BLaER1 treated with 17β-estradiol and CSF1 and Interleukin-3, amounts not matched to agents 10 nM and 100 nM (cell line): Measurements from ENCODE around the gene CD244.
"Not testable (repeated sequence)": the region's sequence is repeated elsewhere in the genome, so short reads cannot be mapped to it uniquely, and the experiment has no call there.

ENCODE experiments used
- H3K27ac ChIP-seq, 11 experiments: shearing (Covaris generic); formaldehyde crosslinking; 2 replicates each; pipeline ENCODE4 v1.8.1; 2022
- H3K27me3 ChIP-seq, 11 experiments: shearing (Covaris generic); formaldehyde crosslinking; 2 replicates each; pipeline ENCODE4 v1.8.1; 2022
- H3K36me3 ChIP-seq, 11 experiments: shearing (Covaris generic); formaldehyde crosslinking; 2 replicates each; pipeline ENCODE4 v1.8.1; 2022
- H3K4me1 ChIP-seq, 10 experiments: shearing (Covaris generic); formaldehyde crosslinking; 2 replicates each; pipeline ENCODE4 v1.8.1; 2022
- H3K4me2 ChIP-seq, 11 experiments: shearing (Covaris generic); formaldehyde crosslinking; 2 replicates each; pipeline ENCODE4 v1.8.1; 2022
- H3K4me3 ChIP-seq, 10 experiments: shearing (Covaris generic); formaldehyde crosslinking; 2 replicates each; pipeline ENCODE4 v1.8.1; 2022
- H3K9ac ChIP-seq, 11 experiments: shearing (Covaris generic); formaldehyde crosslinking; 2 replicates each; pipeline ENCODE4 v1.8.1; 2022
- H3K9me3 ChIP-seq, 11 experiments: shearing (Covaris generic); formaldehyde crosslinking; replicated peaks in 1 of 11; 2 replicates each; pipeline ENCODE4 v1.8.1; 2022
- H4K20me1 ChIP-seq, 11 experiments: shearing (Covaris generic); formaldehyde crosslinking; 2 replicates each; pipeline ENCODE4 v1.8.1; 2022
- Cebpa-rat ChIP-seq, 11 experiments: shearing (Covaris generic); IDR thresholded peaks; 2 replicates each; pipeline ENCODE4 v1.8.1; 2022

CD244 gene

DNA sequence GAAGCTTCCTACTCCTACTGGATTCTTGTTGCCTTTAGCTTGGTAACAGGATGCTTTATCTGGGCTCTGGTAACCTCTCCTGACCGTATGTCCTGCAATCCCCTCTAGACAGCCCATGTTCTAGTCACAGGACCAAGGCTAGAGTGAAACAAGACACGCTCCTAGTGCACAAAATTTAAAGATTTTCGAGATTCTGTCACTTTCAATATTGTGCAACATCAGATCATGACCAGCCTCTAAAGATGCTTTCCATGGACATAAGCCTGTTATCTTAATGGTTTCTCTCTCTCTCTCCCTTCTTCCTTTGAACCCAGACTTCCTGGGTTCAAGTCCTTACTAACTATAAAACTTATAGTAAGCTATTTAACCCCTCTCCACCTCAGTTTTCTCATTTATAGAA is 68.3 kb downstream of the CD244 start:
- no peak overlapping the region for H3K9ac ChIP-seq
- H4K20me1 ChIP-seq: no peaks in the 10 kb centered on the region
- peak in 5 of 11 experiments; percentile 15 to 56 (median 48); a peak in 4 of 22 replicates for TF ChIP-seq Cebpa-rat (IDR thresholded peaks at IDR 0.05)
- no peaks in the 10 kb centered on the region for H3K27me3 ChIP-seq
- no peak overlapping the region for H3K27ac ChIP-seq
- 0 out of 22 replicates have a peak overlapping the region, but pooled peaks of 1 of the 11 experiments have one; percentile 10 for H3K4me2 ChIP-seq
- H3K4me3 ChIP-seq: no peak overlapping the region
- peaks cover 0 to 7% (median 0%) of the 10 kb centered on the region in 11 experiments; a peak in 5 of 22 replicates for H3K9me3 ChIP-seq
- peaks cover 53 to 66% (median 59%) of the 10 kb centered on the region in 10 experiments for H3K4me1 ChIP-seq
- no peaks in the 10 kb centered on the region for H3K36me3 ChIP-seq

DNA sequence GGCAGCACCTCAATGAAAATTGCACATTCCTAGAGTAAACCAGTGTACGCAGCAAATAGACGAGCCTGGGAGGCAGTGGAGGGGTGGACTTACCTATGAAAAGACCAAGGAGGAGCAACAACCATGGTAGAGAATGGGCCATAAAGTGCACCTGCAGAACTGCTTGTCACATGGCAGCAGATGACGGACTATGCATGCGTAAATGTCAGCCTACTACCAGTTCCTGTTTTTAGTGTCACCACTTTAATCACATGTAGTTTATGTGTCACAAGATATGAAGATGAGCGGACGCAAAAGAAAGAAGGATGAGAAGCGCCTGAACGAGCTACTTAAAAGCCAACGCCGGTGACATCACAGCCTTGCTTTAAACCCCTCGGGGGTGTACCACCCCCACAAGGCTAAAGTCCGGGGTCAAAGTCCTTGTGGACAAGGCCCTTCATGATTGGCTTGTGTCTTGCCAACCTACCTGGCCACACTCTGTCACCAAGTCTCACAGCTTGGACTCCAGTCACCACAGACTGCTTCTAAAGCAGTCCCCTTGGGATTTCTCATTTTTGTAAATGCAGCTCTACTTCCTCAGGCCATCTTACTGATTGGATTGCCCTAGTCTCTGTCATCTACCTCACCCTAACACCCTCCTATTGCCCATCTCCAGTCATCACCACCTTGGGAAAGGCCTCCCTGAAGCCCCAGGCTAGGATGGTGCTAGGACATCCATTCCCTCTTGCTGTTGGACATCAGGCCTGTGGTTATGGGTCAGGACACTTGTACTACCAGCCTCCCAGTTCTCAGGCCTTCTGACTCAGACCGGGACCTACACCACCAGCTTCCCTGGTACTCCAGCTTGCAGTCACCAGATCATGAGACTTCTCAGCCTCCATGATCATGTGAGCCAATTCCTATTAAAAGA is 72.7 kb downstream of the CD244 start:
- H4K20me1 ChIP-seq: no peaks in the 10 kb centered on the region
- H3K27me3 ChIP-seq: no peaks in the 10 kb centered on the region
- no peaks in the 10 kb centered on the region for H3K36me3 ChIP-seq
- H3K4me1 ChIP-seq: peaks cover 19 to 27% (median 23%) of the 10 kb centered on the region in 10 experiments
- TF ChIP-seq Cebpa-rat (IDR thresholded peaks at IDR 0.05): no peak
- no peak overlapping the region for H3K4me3 ChIP-seq
- H3K4me2 ChIP-seq: peak overlapping the region; percentile 58 to 75 (median 70)
- H3K9ac ChIP-seq: peak overlapping the region in 4 of 11 experiments; percentile 11 to 67 (median 48); a peak in 6 of 22 replicates
- peak overlapping the region; percentile 32 to 86 (median 61); a peak in 19 of 22 replicates for H3K27ac ChIP-seq
- H3K9me3 ChIP-seq: peaks cover 0 to 2% (median 0%) of the 10 kb centered on the region in 11 experiments; a peak in 4 of 22 replicates

GRCh38 chr1:160789051-160789701 is 73.5 kb downstream of the CD244 start:
- H3K4me3 ChIP-seq: no peak overlapping the region

GRCh38 chr1:160782988-160783765 is 79.5 kb downstream of the CD244 start:
- peak overlapping the region in 8 of 11 experiments; percentile 15 to 66 (median 50); a peak in 9 of 22 replicates for H3K4me2 ChIP-seq

More at GRCh38 chr1:160789051-160789701, 73.5 kb downstream of the CD244 start:
- Histone ChIP-seq H3K9me3 (no peaks in the 10 kb centered on the region), H3K36me3 (no peaks in the 10 kb centered on the region), H3K4me2 (peak overlapping the region; percentile 58 to 75 (median 70); a peak in 21 of 22 replicates), H3K4me1 (peaks cover 16 to 25% (median 20%) of the 10 kb centered on the region in 10 experiments), H3K27me3 (no peaks in the 10 kb centered on the region), H3K9ac (no peak overlapping the region), H3K27ac (peak overlapping the region in 2 of 11 experiments; percentile 85 to 86; a peak in 3 of 22 replicates), H4K20me1 (no peaks in the 10 kb centered on the region)
- TF ChIP-seq Cebpa-rat (IDR thresholded peaks at IDR 0.05): no peak

DNA sequence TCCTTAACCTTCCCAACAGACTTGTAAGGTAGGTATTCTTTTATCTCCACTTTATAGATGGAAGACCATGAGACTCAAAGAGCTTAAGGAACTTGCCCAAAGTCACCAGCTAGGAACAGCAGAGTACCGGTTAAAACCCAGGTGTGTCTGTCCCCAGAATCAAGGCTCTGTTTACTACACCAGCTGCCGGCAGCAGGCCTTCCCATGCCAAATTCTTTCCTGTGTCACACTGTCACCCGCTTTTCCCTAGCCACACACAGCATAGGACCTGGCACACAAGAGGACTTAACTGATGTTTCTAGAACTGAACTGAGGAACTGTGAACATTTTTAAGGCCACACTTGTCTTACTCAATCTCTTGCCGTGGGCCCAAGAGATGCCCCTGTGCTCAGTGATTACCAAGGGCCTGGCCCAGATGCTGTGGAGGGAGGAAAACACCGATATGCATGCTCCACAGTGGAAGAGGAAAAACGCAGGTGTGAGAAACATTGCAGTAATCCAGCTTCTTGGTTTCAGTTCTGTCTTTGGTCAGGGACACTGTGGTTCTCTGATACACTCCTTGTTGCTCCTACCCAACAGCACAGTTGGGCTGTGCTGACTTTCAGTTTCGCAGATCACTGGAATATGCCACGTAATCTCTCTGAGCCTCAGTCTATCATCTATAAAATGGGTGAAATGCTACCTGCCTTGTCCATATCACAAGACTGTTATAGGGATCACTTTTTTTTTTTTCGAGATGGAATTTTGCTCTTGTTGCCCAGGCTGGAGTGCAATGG is 80.6 kb downstream of the CD244 start:
- peak in 7 of 11 experiments; percentile 17 to 60 (median 25); a peak in 5 of 22 replicates for TF ChIP-seq Cebpa-rat (IDR thresholded peaks at IDR 0.05)
- Histone ChIP-seq H3K4me2 (peak overlapping the region; percentile 15 to 66 (median 51)), H4K20me1 (no peaks in the 10 kb centered on the region), H3K9ac (peak overlapping the region in 5 of 11 experiments; percentile 20 to 51 (median 39); a peak in 6 of 22 replicates), H3K27me3 (no peaks in the 10 kb centered on the region), H3K9me3 (no peaks in the 10 kb centered on the region), H3K27ac (peak overlapping the region in 9 of 11 experiments; percentile 10 to 75 (median 62); a peak in 16 of 22 replicates), H3K4me3 (no peak overlapping the region), H3K4me1 (peaks cover 22 to 46% (median 37%) of the 10 kb centered on the region in 10 experiments), H3K36me3 (no peaks in the 10 kb centered on the region)

More at GRCh38 chr1:160782988-160783765, 79.5 kb downstream of the CD244 start:
- not testable (repeated sequence) for H3K27me3 ChIP-seq, H4K20me1 ChIP-seq, H3K9me3 ChIP-seq, H3K4me3 ChIP-seq, H3K36me3 ChIP-seq, H3K9ac ChIP-seq
- H3K27ac ChIP-seq: peak overlapping the region in 3 of 11 experiments; percentile 1 to 47 (median 32); a peak in 2 of 22 replicates
- peaks cover 22 to 45% (median 36%) of the 10 kb centered on the region in 10 experiments for H3K4me1 ChIP-seq

DNA sequence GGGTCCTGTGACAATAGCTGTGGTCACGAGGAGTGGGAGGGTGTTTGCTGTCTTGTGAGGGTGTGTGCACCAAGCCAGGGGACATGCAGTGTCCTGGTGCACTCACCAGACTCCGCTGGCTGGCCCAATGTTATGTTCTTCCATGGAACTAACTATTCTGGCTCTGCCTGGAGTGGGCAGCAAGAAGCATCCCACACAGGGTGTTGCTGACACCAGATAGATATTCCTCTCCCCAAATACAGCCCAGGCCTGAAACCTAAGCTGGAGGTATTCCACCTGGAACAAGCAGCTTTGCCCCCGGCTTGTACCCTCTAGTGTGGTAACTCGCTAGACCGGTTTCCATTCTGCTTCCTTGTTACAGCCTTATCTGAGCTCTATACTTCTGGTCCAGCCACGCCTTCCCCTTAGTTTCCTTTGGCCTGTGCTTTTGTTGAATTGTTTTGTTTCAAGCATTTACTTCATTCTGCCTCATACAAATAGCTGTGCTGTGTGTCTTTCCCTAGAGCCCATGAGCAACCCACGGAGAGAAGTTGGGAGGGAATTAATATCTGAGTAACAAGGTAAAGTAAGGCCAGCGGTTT is 81.4 kb downstream of the CD244 start:
- no peak for TF ChIP-seq Cebpa-rat (IDR thresholded peaks at IDR 0.05)
- Histone ChIP-seq H3K4me1 (peaks cover 24 to 53% (median 43%) of the 10 kb centered on the region in 10 experiments), H3K9me3 (no peaks in the 10 kb centered on the region), H3K36me3 (no peaks in the 10 kb centered on the region), H3K9ac (peak overlapping the region in 5 of 11 experiments; percentile 13 to 51 (median 39); a peak in 6 of 22 replicates), H3K27me3 (no peaks in the 10 kb centered on the region), H3K4me2 (peak overlapping the region; percentile 15 to 66 (median 51)), H3K4me3 (no peak overlapping the region), H4K20me1 (no peaks in the 10 kb centered on the region), H3K27ac (peak overlapping the region in 9 of 11 experiments; percentile 10 to 75 (median 62); a peak in 15 of 22 replicates)

GRCh38 chr1:160780398-160780755 is 82.3 kb downstream of the CD244 start:
- H3K4me2 ChIP-seq: peak overlapping the region in 5 of 11 experiments; percentile 31 to 61 (median 51); a peak in 5 of 22 replicates
- no peak for TF ChIP-seq Cebpa-rat (IDR thresholded peaks at IDR 0.05)

More at GRCh38 chr1:160780398-160780755, 82.3 kb downstream of the CD244 start:
- Histone ChIP-seq H3K27me3 (no peaks in the 10 kb centered on the region), H3K9me3 (no peaks in the 10 kb centered on the region), H3K9ac (no peak overlapping the region), H3K36me3 (no peaks in the 10 kb centered on the region), H3K4me1 (peaks cover 33 to 62% (median 52%) of the 10 kb centered on the region in 10 experiments), H4K20me1 (no peaks in the 10 kb centered on the region), H3K27ac (no peak overlapping the region), H3K4me3 (no peak overlapping the region)
